GM12878 (cell line): ENCODE data around the gene LRP2BP. TPM values are rescaled to one million over a fixed set of nuclear protein-coding genes. Genes with fewer than 3 reads are reported as not detected.
A peak's percentile ranks its signal among the peaks of the same experiment; 100 is the strongest.

Source experiments
- BACH1 ChIP-seq: fragments of 450-650 bp; IDR thresholded peaks from 2 replicates; pipeline ENCODE4 v1.6.1; 2017; ENCODE audit warnings: mild to moderate bottlenecking, borderline replicate concordance
- BCL11A ChIP-seq: IDR thresholded peaks from 2 replicates; pipeline ENCODE4 v1.6.1; 2011; ENCODE audit warnings: low read depth, low read length
- CEBPB ChIP-seq, 2 experiments: fragments of 150-350 bp in 1 of 2; IDR thresholded peaks; 2 replicates each; pipeline ENCODE4 v1.6.1; 2012 to 2014; ENCODE audit warnings: low read depth in 2 of 2, low read length in 2 of 2, borderline replicate concordance in 1 of 2, inconsistent platforms in 1 of 2
- CEBPZ ChIP-seq: fragments of 150-350 bp; IDR thresholded peaks from 2 replicates; pipeline ENCODE4 v1.6.1; 2016; ENCODE audit warnings: low read depth, low read length
- CREB1 ChIP-seq: IDR thresholded peaks from 2 replicates; pipeline ENCODE4 v1.6.1; 2012; ENCODE audit warnings: low read depth, mild to moderate bottlenecking, inconsistent platforms
- FOXM1 ChIP-seq: IDR thresholded peaks from 2 replicates; pipeline ENCODE4 v1.6.1; 2012; ENCODE audit warnings: low read depth, mild to moderate bottlenecking, inconsistent platforms, low read length, moderate library complexity
- LARP7 ChIP-seq: fragments of 450-650 bp; IDR thresholded peaks from 2 replicates; pipeline ENCODE4 v1.6.1; 2017; ENCODE audit warnings: mild to moderate bottlenecking
- NKRF ChIP-seq: fragments of 450-650 bp; conservative IDR thresholded peaks from 2 replicates; pipeline ENCODE4 v1.6.1; 2017; ENCODE audit warnings: mild to moderate bottlenecking, moderate library complexity
- NR2C1 ChIP-seq: fragments of 450-650 bp; IDR thresholded peaks from 2 replicates; pipeline ENCODE4 v1.6.1; 2017; ENCODE audit warnings: antibody characterized with exemption, mild to moderate bottlenecking, moderate library complexity
- POLR2AphosphoS2 ChIP-seq: IDR thresholded peaks from 2 replicates; pipeline ENCODE4 v1.6.1; 2011; ENCODE audit warnings: low read depth, mild to moderate bottlenecking, low read length, improper control_type of control experiment, moderate library complexity
- RELA ChIP-seq: fragments of 450-650 bp; IDR thresholded peaks from 2 replicates; pipeline ENCODE4 v1.8.0; 2014; ENCODE audit warnings: borderline replicate concordance; ENCODE audit not compliant: partially characterized antibody
- SMC3 ChIP-seq: IDR thresholded peaks from 2 replicates; pipeline ENCODE4 v1.6.1; 2011; ENCODE audit warnings: low read length, improper control_type of control experiment, borderline replicate concordance
- STAT3 ChIP-seq: IDR thresholded peaks from 2 replicates; pipeline ENCODE4 v1.6.1; 2011; ENCODE audit warnings: low read depth, low read length, improper control_type of control experiment
- TCF3 ChIP-seq: IDR thresholded peaks from 2 replicates; pipeline ENCODE4 v1.6.1; 2012; ENCODE audit warnings: low read depth, mild to moderate bottlenecking, low read length, borderline replicate concordance; ENCODE audit not compliant: insufficient read depth
- ZBTB40 ChIP-seq: fragments of 450-650 bp; IDR thresholded peaks from 2 replicates; pipeline ENCODE4 v1.6.1; 2016; ENCODE audit warnings: mild to moderate bottlenecking, moderate library complexity, borderline replicate concordance
- ZNF217 ChIP-seq: fragments of 450-650 bp; IDR thresholded peaks from 2 replicates; pipeline ENCODE4 v1.6.1; 2017; ENCODE audit warnings: antibody characterized with exemption, mild to moderate bottlenecking
- polyA plus RNA-seq, 11 experiments: library from polyadenylated mRNA; depleted of rRNA in 4 of 11; unstranded in 6 of 11; stranded (reverse) in 5 of 11; fragments of >200 nt; fragmentation: Nextera tagmentation in 4 of 11; fragmentation: Illumina TruSeq in 1 of 11; extraction: Ambion mirVana in 4 of 11; extraction: Trizol in 1 of 11; gene quantifications; 1 replicate in 1 of 11; 2 replicates in 10 of 11; pipeline versions ENCODE4 v1.2.1 to v1.2.3, GENCODE V29; 2011 to 2016; ENCODE audit warnings: inconsistent platforms in 2 of 11, missing spikeins in 2 of 11, low read depth in 1 of 11
- total RNA-seq, 4 experiments: library from RNA; depleted of rRNA in 3 of 4; stranded (reverse); fragments of >200 nt in 3 of 4; fragmentation: Illumina TruSeq in 1 of 4; extraction: Trizol in 1 of 4; gene quantifications; 2 replicates each; pipeline versions ENCODE4 v1.2.1 to v1.2.3, GENCODE V29; 2013 to 2021

LRP2BP gene
- total and polyA plus RNA-seq, 10 of the 15 experiments (the other 5 are each of a cell fraction or from before 2014, with no cell fraction given): 0.27 to 5.2 (median 1.0) TPM

GRCh38 chr4:185437809-185438208 is 42.1 kb upstream of the LRP2BP start (continued):
- TF ChIP-seq CEBPZ (no peak), POLR2AphosphoS2 (no peak), ZNF217 (no peak), STAT3 (no peak), FOXM1 (no peak; the same call in 1 of the 2 replicates), CEBPB (IDR thresholded peaks at IDR 0.05; ENCODE audit: borderline replicate concordance in 1 of 2, low read depth in 2 of 2, low read length in 2 of 2) (no peak), ZBTB40 (no peak), CREB1 (peak; percentile 39; the same call in 1 of the 2 replicates), NKRF (no peak), RELA (no peak), SMC3 (no peak), NR2C1 (no peak), LARP7 (no peak), BACH1 (no peak), TCF3 (no peak), BCL11A (no peak)
- TF ChIP-seq, all 136 proteins: peak for 9
